Measurements from ENCODE around the gene HBB. TPM values are rescaled to one million over a fixed set of nuclear protein-coding genes. Genes with fewer than 3 reads are reported as not detected.
"Not testable (repeated sequence)": the region's sequence is repeated elsewhere in the genome, so short reads cannot be mapped to it uniquely, and the experiment has no call there.

The HBB gene
- total RNA-seq, 1 donor, result not detected

- not testable (repeated sequence) for H3K4me1 ChIP-seq (ENCODE audit: insufficient read depth, low read length); H3K27me3 ChIP-seq (ENCODE audit: insufficient read depth, low read length); H3K4me3 ChIP-seq (ENCODE audit: insufficient read depth, low read length); H3K27ac ChIP-seq (ENCODE audit: low read depth, low read length); H3K9me3 ChIP-seq (ENCODE audit: low read depth, low read length); H3K36me3 ChIP-seq (ENCODE audit: insufficient read depth, low read length); H3K79me2 ChIP-seq (ENCODE audit: insufficient read depth, low read length); H3K4me2 ChIP-seq (ENCODE audit: insufficient read depth, low read length); H4K20me1 ChIP-seq (ENCODE audit: insufficient read depth, low read length); H2AFZ ChIP-seq (ENCODE audit: low read length); DNase-seq (ENCODE audit: insufficient read length, low spot score, missing footprints)
Observed at GRCh38 chr11:5248498-5248897, 21.6 kb upstream of the HBB start.

- Histone ChIP-seq H3K27me3 (ENCODE audit: insufficient read depth, low read length) (no peaks in the 10 kb centered on the region), H3K27ac (ENCODE audit: low read depth, low read length) (no peak overlapping the region), H4K20me1 (ENCODE audit: insufficient read depth, low read length) (no peaks in the 10 kb centered on the region), H3K4me3 (ENCODE audit: insufficient read depth, low read length) (no peak overlapping the region), H3K79me2 (ENCODE audit: insufficient read depth, low read length) (no peaks in the 10 kb centered on the region), H2AFZ (ENCODE audit: low read length) (no peak overlapping the region), H3K4me2 (ENCODE audit: insufficient read depth, low read length) (no peak overlapping the region), H3K4me1 (ENCODE audit: insufficient read depth, low read length) (no peaks in the 10 kb centered on the region), H3K9me3 (ENCODE audit: low read depth, low read length) (no peaks in the 10 kb centered on the region), H3K36me3 (ENCODE audit: insufficient read depth, low read length) (no peaks in the 10 kb centered on the region)
- no peak for DNase-seq (ENCODE audit: insufficient read length, low spot score, missing footprints)
- no peak for TF ChIP-seq CTCF (IDR thresholded peaks at IDR 0.05; ENCODE audit: extremely low read depth, low read depth, low read length)
Observed at GRCh38 chr11:5247472-5248192, 20.8 kb upstream of the HBB start.

DNA sequence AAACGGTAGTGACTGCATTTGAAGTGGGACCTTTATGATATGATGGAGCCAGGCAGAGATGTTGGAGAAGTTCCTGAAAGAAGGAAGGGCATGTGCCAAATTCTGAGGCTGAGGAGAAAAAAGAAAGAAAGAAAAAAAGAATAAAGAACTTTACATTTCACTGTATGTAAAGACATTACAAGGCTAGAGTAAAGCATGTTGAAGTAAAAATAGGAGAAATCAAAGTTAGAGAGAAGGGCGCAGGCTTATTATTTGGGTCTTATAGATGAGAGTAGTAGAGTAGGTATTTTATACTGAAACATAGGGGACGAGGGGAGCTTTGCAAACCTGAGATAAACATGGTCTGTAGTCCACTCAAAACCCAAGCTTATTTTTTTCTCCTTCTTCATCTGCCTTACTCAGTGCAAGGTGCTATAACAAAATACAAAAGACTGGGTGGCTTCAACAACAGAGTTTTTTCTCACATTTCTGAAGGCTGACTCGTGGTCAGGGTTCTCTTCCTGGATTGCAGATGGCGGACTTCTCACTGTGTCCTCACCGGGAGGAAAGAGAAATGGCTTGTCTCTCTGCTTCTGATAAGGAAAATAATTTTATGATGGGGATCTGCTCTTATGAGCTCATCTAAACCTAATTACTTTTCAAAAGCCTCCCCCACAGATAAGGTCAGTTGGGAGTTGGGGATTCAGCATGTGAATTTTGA, 20.1 kb upstream of the HBB start:
- no peak overlapping the region for H3K27ac ChIP-seq (ENCODE audit: low read depth, low read length)
- no peak overlapping the region for H2AFZ ChIP-seq (ENCODE audit: low read length)
- DNase-seq (ENCODE audit: insufficient read length, low spot score, missing footprints), result no peak
- H3K4me1 ChIP-seq (ENCODE audit: insufficient read depth, low read length), result no peaks in the 10 kb centered on the region
- H3K27me3 ChIP-seq (ENCODE audit: insufficient read depth, low read length), result no peaks in the 10 kb centered on the region
- no peak for TF ChIP-seq CTCF (IDR thresholded peaks at IDR 0.05; ENCODE audit: extremely low read depth, low read depth, low read length)
- no peaks in the 10 kb centered on the region for H3K36me3 ChIP-seq (ENCODE audit: insufficient read depth, low read length)
- no peaks in the 10 kb centered on the region for H3K9me3 ChIP-seq (ENCODE audit: low read depth, low read length)
- H3K79me2 ChIP-seq (ENCODE audit: insufficient read depth, low read length), result no peaks in the 10 kb centered on the region
- H3K4me2 ChIP-seq (ENCODE audit: insufficient read depth, low read length), result no peak overlapping the region
- H4K20me1 ChIP-seq (ENCODE audit: insufficient read depth, low read length), result no peaks in the 10 kb centered on the region
- H3K4me3 ChIP-seq (ENCODE audit: insufficient read depth, low read length), result no peak overlapping the region

- H3K36me3 ChIP-seq (ENCODE audit: insufficient read depth, low read length), result no peaks in the 10 kb centered on the region
- TF ChIP-seq CTCF (IDR thresholded peaks at IDR 0.05; ENCODE audit: extremely low read depth, low read depth, low read length), result no peak
- no peaks in the 10 kb centered on the region for H4K20me1 ChIP-seq (ENCODE audit: insufficient read depth, low read length)
- no peak for DNase-seq (ENCODE audit: insufficient read length, low spot score, missing footprints)
- H3K9me3 ChIP-seq (ENCODE audit: low read depth, low read length), result no peaks in the 10 kb centered on the region
- no peak overlapping the region for H3K4me2 ChIP-seq (ENCODE audit: insufficient read depth, low read length)
- no peaks in the 10 kb centered on the region for H3K27me3 ChIP-seq (ENCODE audit: insufficient read depth, low read length)
- no peaks in the 10 kb centered on the region for H3K79me2 ChIP-seq (ENCODE audit: insufficient read depth, low read length)
- no peak overlapping the region for H2AFZ ChIP-seq (ENCODE audit: low read length)
- no peak overlapping the region for H3K27ac ChIP-seq (ENCODE audit: low read depth, low read length)
- H3K4me1 ChIP-seq (ENCODE audit: insufficient read depth, low read length), result peaks cover 2% of the 10 kb centered on the region
- H3K4me3 ChIP-seq (ENCODE audit: insufficient read depth, low read length), result no peak overlapping the region
Observed at GRCh38 chr11:5245155-5245554, 18.3 kb upstream of the HBB start.
